OCI-LY7 (cell line): ENCODE measurements around the gene KMT5B. TPM values are rescaled to one million over a fixed set of nuclear protein-coding genes. Genes with fewer than 3 reads are reported as not detected.
"Not testable (repeated sequence)": the region's sequence is repeated elsewhere in the genome, so short reads cannot be mapped to it uniquely, and the experiment has no call there.

Experiments used
- BruUV-seq: library from RNA; stranded (reverse); fragments of 400-500 nt; replicated peaks from 2 replicates; lab custom pipeline; 2021; lab: Mats Ljungman, UMichigan
- CTCF ChIA-PET: fragments of 300-600 bp; sonication (Branson Sonifier 250); formaldehyde crosslinking; loops from one replicate; lab custom pipeline; 2022; ENCODE audit warnings: antibody characterized with exemption; ENCODE audit not compliant: unreplicated experiment; lab: Charles Lee
- POLR2A ChIA-PET: fragments of 300-600 bp; sonication (Branson Sonifier 250); formaldehyde crosslinking; loops from one replicate; lab custom pipeline; 2022; ENCODE audit warnings: antibody characterized with exemption; lab: Charles Lee
- DNase-seq: peaks from one replicate; pipeline ENCODE4 v3.0.0-alpha.2; 2015; ENCODE audit warnings: low spot score
- H2AFZ ChIP-seq: fragments of 200-600 bp; sonication (generic), shearing (Covaris generic); 2 replicates; pipeline ENCODE4 v1.6.1; 2014; ENCODE audit warnings: mild to moderate bottlenecking, antibody characterized with exemption, low read length, moderate library complexity
- H3K27ac ChIP-seq: fragments of 200-600 bp; sonication (generic); 2 replicates; pipeline ENCODE4 v1.5.1; 2014; ENCODE audit warnings: mixed run types, low read depth, mild to moderate bottlenecking, moderate library complexity, low read length, inconsistent platforms; ENCODE audit not compliant: poor library complexity, severe bottlenecking
- H3K36me3 ChIP-seq: fragments of 200-600 bp; sonication (generic); 2 replicates; pipeline ENCODE4 v1.6.1; 2014; ENCODE audit warnings: mild to moderate bottlenecking, antibody characterized with exemption, low read length, moderate library complexity, mixed read lengths; ENCODE audit not compliant: insufficient read depth
- H3K4me1 ChIP-seq: fragments of 200-600 bp; sonication (generic); 2 replicates; pipeline ENCODE4 v1.5.1; 2014; ENCODE audit warnings: mild to moderate bottlenecking, low read length; ENCODE audit not compliant: insufficient read depth, poor library complexity, severe bottlenecking
- H3K4me2 ChIP-seq: fragments of 200-600 bp; sonication (generic); 2 replicates; pipeline ENCODE4 v1.6.1; 2014; ENCODE audit warnings: mild to moderate bottlenecking, low read length
- H3K4me3 ChIP-seq: fragments of 200-600 bp; sonication (generic); 2 replicates; pipeline ENCODE4 v1.5.1; 2014; ENCODE audit warnings: mild to moderate bottlenecking, low read depth, low read length; ENCODE audit not compliant: poor library complexity, severe bottlenecking
- H3K79me2 ChIP-seq: fragments of 200-600 bp; sonication (generic); 2 replicates; pipeline ENCODE4 v1.6.1; 2016; ENCODE audit warnings: low read depth, mild to moderate bottlenecking, low read length, moderate library complexity, mixed read lengths; ENCODE audit not compliant: insufficient read depth
- H3K9me2 ChIP-seq: fragments of 200-600 bp; sonication (generic); 2 replicates; pipeline ENCODE4 v1.6.1; 2016; ENCODE audit warnings: mild to moderate bottlenecking, low read length, mixed read lengths; ENCODE audit not compliant: insufficient read depth
- H3K9me3 ChIP-seq: fragments of 200-600 bp; sonication (generic); 2 replicates; pipeline ENCODE4 v1.6.1; 2014; ENCODE audit warnings: mild to moderate bottlenecking, mixed run types, low read length, mixed read lengths
- H4K20me1 ChIP-seq: fragments of 200-600 bp; sonication (generic); 2 replicates; pipeline ENCODE4 v1.6.1; 2014; ENCODE audit warnings: mild to moderate bottlenecking, antibody characterized with exemption, low read length, moderate library complexity, mixed read lengths; ENCODE audit not compliant: insufficient read depth
- EZH2phosphoT487 ChIP-seq: fragments of 200-600 bp; sonication (generic); IDR thresholded peaks from 2 replicates; pipeline ENCODE4 v1.6.1; 2018; ENCODE audit warnings: low read depth, borderline replicate concordance, mild to moderate bottlenecking, mixed run types, antibody characterized with exemption, low read length, moderate library complexity, mixed read lengths
- intact Hi-C: fragments of 100-400 bp; cut with micrococcal nuclease; formaldehyde crosslinking; loops from one replicate; pipeline ENCODE4 v1.10.0; 2022; ENCODE audit not compliant: unreplicated experiment
- total RNA-seq, 2 experiments: library from RNA; depleted of rRNA in 1 of 2; stranded (reverse); fragments of >200 nt in 1 of 2; shearing (Covaris generic) in 1 of 2; gene quantifications; 2 replicates each; pipeline ENCODE4 v1.2.3, GENCODE V29; 2014 to 2022
- TF ChIP-seq, protein P1 (sequence below): fragments of 200-600 bp; sonication (generic); conservative IDR thresholded peaks from 2 replicates; pipeline ENCODE4 v1.5.1; 2014; ENCODE audit warnings: mild to moderate bottlenecking, antibody characterized with exemption, low read length, moderate library complexity, mixed read lengths

The KMT5B gene
- total RNA-seq, 2 experiments from 2014 or later = 14.3 to 28.8 TPM

DNA sequence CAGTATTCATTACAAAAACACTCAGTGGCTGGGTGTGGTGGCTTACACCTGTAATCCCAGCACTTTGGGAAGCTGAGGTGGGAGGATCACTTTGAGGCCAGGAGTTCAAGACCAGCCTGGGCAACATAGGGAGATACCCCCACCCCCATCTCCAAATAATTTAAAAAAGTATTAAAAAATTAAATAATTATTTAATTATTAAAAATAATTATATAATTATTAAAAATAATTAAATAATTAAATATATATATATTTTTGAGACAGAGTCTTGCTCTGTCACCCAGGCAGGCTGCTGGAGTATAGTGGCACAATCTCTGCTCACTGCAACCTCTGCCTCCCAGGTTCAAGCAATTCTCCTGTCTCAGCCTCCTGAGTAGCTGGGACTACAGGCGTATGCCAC is 30.8 kb upstream of the KMT5B start:
- H3K36me3 ChIP-seq, H3K79me2 ChIP-seq, CTCF ChIA-PET, intact Hi-C loops, H3K4me1 ChIP-seq, H2AFZ ChIP-seq, H4K20me1 ChIP-seq, BruUV-seq, H3K9me3 ChIP-seq, H3K27ac ChIP-seq, DNase-seq, H3K4me2 ChIP-seq, H3K9me2 ChIP-seq, H3K4me3 ChIP-seq: not testable (repeated sequence)
- POLR2A ChIA-PET = interaction anchor here (0.6 kb wide), 1 partner anchor 12 kb away, joined by 3 read pairs; no protein-coding TSS in a partner anchor

DNA sequence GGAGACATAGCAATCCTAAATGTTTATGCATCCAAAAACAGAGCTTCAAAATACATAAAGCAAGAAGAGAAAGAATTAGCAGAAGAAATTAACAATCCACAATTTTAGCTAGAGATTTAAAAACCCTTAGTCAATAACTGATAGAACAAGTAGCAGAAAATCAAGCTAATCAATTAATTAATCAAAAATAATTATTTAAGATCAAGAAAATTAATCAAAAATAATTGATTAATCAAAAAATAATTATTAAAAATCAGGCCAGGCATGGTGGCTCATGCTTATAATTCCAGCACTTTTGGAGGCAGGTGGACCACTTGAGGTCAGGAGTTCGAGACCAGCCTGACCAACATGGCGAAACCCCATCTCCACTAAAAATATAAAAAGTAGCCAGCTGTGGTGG is 29.5 kb upstream of the KMT5B start:
- intact Hi-C loops = no loop called here
- Histone ChIP-seq H3K9me3 (no peaks in the 10 kb centered on the region), H3K4me1 (no peaks in the 10 kb centered on the region), H3K79me2 (no peaks in the 10 kb centered on the region), H2AFZ (no peak overlapping the region), H4K20me1 (no peaks in the 10 kb centered on the region), H3K27ac (no peak overlapping the region), H3K4me2 (no peak overlapping the region), H3K4me3 (no peak overlapping the region), H3K36me3 (no peaks in the 10 kb centered on the region), H3K9me2 (no peaks in the 10 kb centered on the region)
- TF ChIP-seq EZH2phosphoT487 = no peak
- TF ChIP-seq, protein P1, sequence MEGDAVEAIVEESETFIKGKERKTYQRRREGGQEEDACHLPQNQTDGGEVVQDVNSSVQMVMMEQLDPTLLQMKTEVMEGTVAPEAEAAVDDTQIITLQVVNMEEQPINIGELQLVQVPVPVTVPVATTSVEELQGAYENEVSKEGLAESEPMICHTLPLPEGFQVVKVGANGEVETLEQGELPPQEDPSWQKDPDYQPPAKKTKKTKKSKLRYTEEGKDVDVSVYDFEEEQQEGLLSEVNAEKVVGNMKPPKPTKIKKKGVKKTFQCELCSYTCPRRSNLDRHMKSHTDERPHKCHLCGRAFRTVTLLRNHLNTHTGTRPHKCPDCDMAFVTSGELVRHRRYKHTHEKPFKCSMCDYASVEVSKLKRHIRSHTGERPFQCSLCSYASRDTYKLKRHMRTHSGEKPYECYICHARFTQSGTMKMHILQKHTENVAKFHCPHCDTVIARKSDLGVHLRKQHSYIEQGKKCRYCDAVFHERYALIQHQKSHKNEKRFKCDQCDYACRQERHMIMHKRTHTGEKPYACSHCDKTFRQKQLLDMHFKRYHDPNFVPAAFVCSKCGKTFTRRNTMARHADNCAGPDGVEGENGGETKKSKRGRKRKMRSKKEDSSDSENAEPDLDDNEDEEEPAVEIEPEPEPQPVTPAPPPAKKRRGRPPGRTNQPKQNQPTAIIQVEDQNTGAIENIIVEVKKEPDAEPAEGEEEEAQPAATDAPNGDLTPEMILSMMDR = no peak
- no TSS peak for BruUV-seq
- POLR2A ChIA-PET = interaction anchor here (0.6 to 0.7 kb wide), 3 partner anchors 31 to 155 kb away, joined by 3 to 7 read pairs (median 4); no protein-coding TSS in a partner anchor
- CTCF ChIA-PET = no interaction called here
- DNase-seq = no peak

DNA sequence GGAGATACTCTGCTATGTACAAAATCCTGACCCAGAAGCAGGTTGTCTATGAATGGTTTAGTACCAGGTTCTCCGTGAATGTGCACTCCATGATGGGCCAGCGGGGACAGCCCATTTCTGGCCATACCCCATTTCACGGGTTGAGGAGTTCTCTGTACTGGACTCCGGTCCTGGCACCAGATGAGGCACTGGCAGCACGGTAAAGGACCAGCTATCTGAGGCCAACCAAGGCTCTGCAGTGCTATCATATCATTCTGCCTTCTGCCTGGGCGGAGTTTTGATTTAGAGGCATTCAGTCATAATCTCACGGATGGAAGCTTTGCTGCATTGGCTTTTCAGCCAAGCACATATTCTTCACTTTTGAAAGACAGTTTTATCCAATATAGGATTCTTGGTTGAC is 18.5 kb upstream of the KMT5B start:
- H2AFZ ChIP-seq = no peak overlapping the region
- H3K9me2 ChIP-seq = no peaks in the 10 kb centered on the region
- ChIA-PET CTCF (no interaction called here), POLR2A (interaction anchor here (0.6 kb wide), 2 partner anchors 12 to 1605 kb away, joined by 3 read pairs; no protein-coding TSS in a partner anchor)
- no TSS peak for BruUV-seq
- intact Hi-C loops = no loop called here
- no peak overlapping the region for H3K27ac ChIP-seq
- H3K9me3 ChIP-seq = peaks cover 9% of the 10 kb centered on the region
- no peak overlapping the region for H3K4me3 ChIP-seq
- TF ChIP-seq EZH2phosphoT487 = no peak
- TF ChIP-seq, protein P1 = no peak
- H3K4me2 ChIP-seq = no peak overlapping the region
- H3K36me3 ChIP-seq = no peaks in the 10 kb centered on the region
- no peaks in the 10 kb centered on the region for H3K79me2 ChIP-seq
- no peaks in the 10 kb centered on the region for H4K20me1 ChIP-seq
- no peak for DNase-seq
- no peaks in the 10 kb centered on the region for H3K4me1 ChIP-seq
